Measurements from ENCODE around the gene EXOC6. TPM values are rescaled to one million over a fixed set of nuclear protein-coding genes. Genes with fewer than 3 reads are reported as not detected.
A peak's percentile ranks its signal among the peaks of the same experiment; 100 is the strongest.
"Not testable (repeated sequence)": the region's sequence is repeated elsewhere in the genome, so short reads cannot be mapped to it uniquely, and the experiment has no call there.

Gene EXOC6
- total and polyA plus RNA-seq, 10 donors: 7.0 to 40.0 (median 25.4) TPM

DNA sequence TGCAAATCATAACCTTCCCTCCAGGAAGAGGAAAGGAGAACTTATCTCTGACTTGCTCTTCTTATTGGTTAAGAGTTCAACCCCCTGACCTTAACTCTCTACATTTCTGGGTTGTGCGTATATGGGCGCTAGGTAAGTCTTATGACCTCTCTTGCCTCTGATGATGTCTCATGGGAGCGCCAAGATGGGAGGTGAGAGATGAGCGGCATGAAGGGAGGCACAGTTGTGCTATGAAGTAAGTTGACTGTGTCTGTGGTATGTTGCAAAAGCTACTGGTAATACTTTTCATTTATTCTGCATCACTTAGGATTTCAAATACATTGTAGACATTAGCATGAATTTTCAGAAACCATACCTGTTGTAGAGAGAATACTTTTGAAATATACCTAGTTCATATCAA, 59.0 kb downstream of the EXOC6 start:
- Histone ChIP-seq H3K36me3 (peaks cover 0 to 66% (median 0%) of the 10 kb centered on the region in 6 donors), H3K27me3 (replicated peaks in 1 of 7) (no peaks in the 10 kb centered on the region), H3K9me3 (no peaks in the 10 kb centered on the region), H3K27ac (no peak overlapping the region), H3K4me3 (no peak overlapping the region), H3K4me1 (peaks cover 0 to 3% (median 0%) of the 10 kb centered on the region in 6 donors)
- 96 to 100% (median 98%) methylated on average over 4 of the region's 4 CpGs for WGBS, 5 donors
- intact Hi-C loops (cut with DNase I; ENCODE audit: low total_unique reads): no loop called here
- no peak for DNase-seq
- TF ChIP-seq POLR2A (IDR thresholded peaks at IDR 0.05) (no peak), POLR2AphosphoS5 (IDR thresholded peaks at IDR 0.05) (no peak)

DNA sequence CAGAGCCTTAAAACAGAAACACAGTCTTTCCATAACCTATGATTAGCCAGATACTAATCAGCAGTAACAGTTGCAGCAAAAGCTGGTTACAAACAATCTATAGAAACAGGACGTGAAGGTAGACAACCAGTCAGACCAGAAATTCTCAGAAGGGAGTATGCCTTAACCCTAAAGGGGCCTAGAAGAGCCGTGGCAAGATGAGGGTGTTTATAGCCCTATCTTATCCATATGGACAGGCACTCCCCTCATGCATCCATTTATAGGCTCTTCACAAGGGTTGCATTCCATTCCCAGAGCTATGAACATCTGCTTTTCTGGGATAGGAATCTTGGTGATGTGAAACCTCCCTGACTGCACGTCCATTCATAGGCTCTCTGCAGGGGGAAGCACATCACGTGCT, 64.3 kb downstream of the EXOC6 start:
- H3K27ac ChIP-seq; H3K27me3 ChIP-seq (replicated peaks in 1 of 7); intact Hi-C loops (cut with DNase I; ENCODE audit: low total_unique reads); DNase-seq; H3K4me3 ChIP-seq; H3K4me1 ChIP-seq; H3K9me3 ChIP-seq: not testable (repeated sequence)
- WGBS, 5 donors: 66 to 91% (median 86%) methylated on average over 4 of the region's 4 CpGs
- peaks cover 0 to 77% (median 7%) of the 10 kb centered on the region in 6 donors for H3K36me3 ChIP-seq

DNA sequence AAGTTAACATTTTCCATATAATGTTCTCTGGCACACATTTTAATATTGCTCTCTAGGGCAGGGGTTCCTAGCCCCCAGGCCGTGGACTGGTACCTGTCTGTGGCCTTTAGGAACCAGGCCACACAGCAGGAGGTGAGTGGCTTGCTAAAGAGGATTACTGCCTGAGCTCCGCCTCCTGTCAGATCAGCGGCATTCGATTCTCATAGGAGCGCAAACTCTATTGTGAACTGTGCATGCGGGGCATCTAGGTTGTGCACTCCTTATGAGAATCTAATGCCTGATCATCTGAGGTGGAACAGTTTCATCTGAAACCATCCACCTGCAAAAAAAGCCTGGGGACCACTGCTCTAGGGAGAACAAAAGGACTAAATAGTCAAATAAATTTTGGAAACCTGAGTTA, 65.7 kb downstream of the EXOC6 start:
- no peak overlapping the region for H3K27ac ChIP-seq
- 83 to 93% (median 88%) methylated on average over 6 of the region's 6 CpGs for WGBS, 5 donors

DNA sequence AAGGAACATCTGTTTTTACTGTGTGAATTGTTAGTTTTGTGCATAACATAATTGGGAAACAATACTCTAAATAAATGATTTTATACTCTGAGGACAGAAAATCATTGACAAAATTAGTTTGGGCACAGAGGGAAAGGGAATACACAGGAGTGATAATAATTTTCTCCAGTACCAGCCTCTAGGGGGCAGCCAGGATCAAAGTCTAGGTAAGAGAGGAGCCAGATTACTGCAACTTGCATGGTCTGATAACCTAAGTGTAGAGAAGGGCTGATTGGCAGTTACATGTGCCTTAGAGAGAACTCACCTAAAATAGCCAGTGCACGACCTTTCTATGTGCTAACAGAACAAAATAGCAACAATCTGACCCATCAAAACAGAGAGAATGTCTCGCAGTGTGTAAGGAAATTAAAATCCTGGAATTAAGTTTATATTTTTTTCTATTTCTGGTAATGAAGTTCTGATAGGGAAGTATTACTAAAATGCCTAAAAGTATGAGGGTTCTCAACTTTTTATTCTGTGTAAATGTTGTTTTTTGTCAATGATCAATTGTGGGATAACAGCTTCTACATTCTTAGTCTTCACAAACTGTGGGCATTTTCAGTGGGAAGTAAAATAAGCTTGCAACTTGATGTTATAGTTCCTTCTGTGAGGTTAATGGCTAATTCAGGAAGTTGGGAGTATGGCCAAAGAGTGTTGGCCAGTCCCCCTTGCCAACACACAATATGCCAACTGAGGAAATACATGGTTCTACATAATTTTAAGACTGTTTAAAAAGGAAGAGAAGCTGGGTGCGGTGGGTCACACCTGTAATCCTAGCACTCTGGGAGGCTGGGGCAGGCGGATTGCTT, 66.4 kb downstream of the EXOC6 start:
- intact Hi-C loops (cut with DNase I; ENCODE audit: low total_unique reads): no loop called here
- no peak for DNase-seq
- Histone ChIP-seq H3K27ac (no peak overlapping the region), H3K9me3 (no peaks in the 10 kb centered on the region), H3K4me1 (no peaks in the 10 kb centered on the region), H3K4me3 (no peak overlapping the region), H3K27me3 (replicated peaks in 1 of 7) (no peaks in the 10 kb centered on the region), H3K36me3 (peaks cover 0 to 84% (median 8%) of the 10 kb centered on the region in 6 donors)
- TF ChIP-seq, protein P1, sequence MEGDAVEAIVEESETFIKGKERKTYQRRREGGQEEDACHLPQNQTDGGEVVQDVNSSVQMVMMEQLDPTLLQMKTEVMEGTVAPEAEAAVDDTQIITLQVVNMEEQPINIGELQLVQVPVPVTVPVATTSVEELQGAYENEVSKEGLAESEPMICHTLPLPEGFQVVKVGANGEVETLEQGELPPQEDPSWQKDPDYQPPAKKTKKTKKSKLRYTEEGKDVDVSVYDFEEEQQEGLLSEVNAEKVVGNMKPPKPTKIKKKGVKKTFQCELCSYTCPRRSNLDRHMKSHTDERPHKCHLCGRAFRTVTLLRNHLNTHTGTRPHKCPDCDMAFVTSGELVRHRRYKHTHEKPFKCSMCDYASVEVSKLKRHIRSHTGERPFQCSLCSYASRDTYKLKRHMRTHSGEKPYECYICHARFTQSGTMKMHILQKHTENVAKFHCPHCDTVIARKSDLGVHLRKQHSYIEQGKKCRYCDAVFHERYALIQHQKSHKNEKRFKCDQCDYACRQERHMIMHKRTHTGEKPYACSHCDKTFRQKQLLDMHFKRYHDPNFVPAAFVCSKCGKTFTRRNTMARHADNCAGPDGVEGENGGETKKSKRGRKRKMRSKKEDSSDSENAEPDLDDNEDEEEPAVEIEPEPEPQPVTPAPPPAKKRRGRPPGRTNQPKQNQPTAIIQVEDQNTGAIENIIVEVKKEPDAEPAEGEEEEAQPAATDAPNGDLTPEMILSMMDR (IDR thresholded peaks at IDR 0.05 in 8 of 11, conservative IDR thresholded peaks at IDR 0.05 in 3 of 11): peak in 8 of 11 experiments; percentile 15 to 65 (median 53)
- TF ChIP-seq POLR2AphosphoS5 (IDR thresholded peaks at IDR 0.05) (no peak), POLR2A (IDR thresholded peaks at IDR 0.05) (no peak)
- WGBS, 5 donors: 77 to 87% (median 82%) methylated on average over 4 of the region's 4 CpGs

More for the DNA sequence above, 65.7 kb downstream of the EXOC6 start:
- Histone ChIP-seq H3K4me3 (no peak overlapping the region), H3K27me3 (replicated peaks in 1 of 7) (no peaks in the 10 kb centered on the region), H3K36me3 (peaks cover 0 to 81% (median 8%) of the 10 kb centered on the region in 6 donors), H3K4me1 (no peaks in the 10 kb centered on the region), H3K9me3 (no peaks in the 10 kb centered on the region)
- intact Hi-C loops (cut with DNase I; ENCODE audit: low total_unique reads): no loop called here
- DNase-seq: no peak
- TF ChIP-seq, protein P1 (IDR thresholded peaks at IDR 0.05 in 8 of 11, conservative IDR thresholded peaks at IDR 0.05 in 3 of 11): no peak
- TF ChIP-seq POLR2A (IDR thresholded peaks at IDR 0.05): no peak
- TF ChIP-seq POLR2AphosphoS5 (IDR thresholded peaks at IDR 0.05): no peak

DNA sequence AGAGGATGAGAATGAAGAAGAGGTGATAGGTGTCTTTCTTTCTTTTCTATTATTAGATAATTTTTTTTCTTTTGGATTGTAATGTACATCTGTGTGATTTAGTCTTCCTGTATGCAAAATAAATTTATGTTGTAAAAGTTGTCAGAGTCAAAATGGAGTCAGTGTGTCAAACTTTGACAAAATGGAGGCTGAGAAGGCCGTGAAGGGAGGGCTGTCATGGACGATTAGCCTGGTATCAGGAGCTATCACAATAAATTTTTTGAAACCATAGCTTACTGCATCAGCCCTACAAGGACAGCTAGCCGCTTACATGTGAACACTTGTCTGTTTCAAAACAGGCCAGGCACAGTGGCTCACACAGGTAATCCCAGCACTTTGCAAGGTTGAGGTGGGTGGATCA, 67.6 kb downstream of the EXOC6 start:
- H3K9me3 ChIP-seq: peaks cover 0 to 10% (median 8%) of the 10 kb centered on the region in 8 donors

More for the DNA sequence above, 67.6 kb downstream of the EXOC6 start:
- Histone ChIP-seq H3K4me1 (no peaks in the 10 kb centered on the region), H3K27me3 (replicated peaks in 1 of 7) (no peaks in the 10 kb centered on the region), H3K27ac (no peak overlapping the region), H3K36me3 (peaks cover 0 to 84% (median 8%) of the 10 kb centered on the region in 6 donors), H3K4me3 (no peak overlapping the region)
- TF ChIP-seq, protein P1 (IDR thresholded peaks at IDR 0.05 in 8 of 11, conservative IDR thresholded peaks at IDR 0.05 in 3 of 11): no peak
- TF ChIP-seq POLR2A (IDR thresholded peaks at IDR 0.05): no peak
- no peak for TF ChIP-seq POLR2AphosphoS5 (IDR thresholded peaks at IDR 0.05)
- no peak for DNase-seq
- intact Hi-C loops (cut with DNase I; ENCODE audit: low total_unique reads): no loop called here
- 92 to 99% (median 96%) methylated on average over 3 of the region's 3 CpGs for WGBS, 5 donors
